A673 (cell line): ENCODE data around the gene DDX31.
"Not testable (repeated sequence)": the region's sequence is repeated elsewhere in the genome, so short reads cannot be mapped to it uniquely, and the experiment has no call there.

Experiments used
- EZH2 ChIP-seq: fragments of 200-600 bp; sonication (generic); IDR thresholded peaks from 2 replicates; pipeline ENCODE4 v1.6.1; 2017; ENCODE audit warnings: borderline replicate concordance, low read depth, mild to moderate bottlenecking, mixed read lengths, antibody characterized with exemption, low read length; ENCODE audit not compliant: poor library complexity, severe bottlenecking
- TF ChIP-seq, protein P1 (sequence below): fragments of 300-800, 200-600 bp; sonication (generic); conservative IDR thresholded peaks from 2 replicates; pipeline ENCODE4 v1.5.1; 2017; ENCODE audit warnings: low read depth, mild to moderate bottlenecking, antibody characterized with exemption, low read length, moderate library complexity, mixed read lengths

DNA sequence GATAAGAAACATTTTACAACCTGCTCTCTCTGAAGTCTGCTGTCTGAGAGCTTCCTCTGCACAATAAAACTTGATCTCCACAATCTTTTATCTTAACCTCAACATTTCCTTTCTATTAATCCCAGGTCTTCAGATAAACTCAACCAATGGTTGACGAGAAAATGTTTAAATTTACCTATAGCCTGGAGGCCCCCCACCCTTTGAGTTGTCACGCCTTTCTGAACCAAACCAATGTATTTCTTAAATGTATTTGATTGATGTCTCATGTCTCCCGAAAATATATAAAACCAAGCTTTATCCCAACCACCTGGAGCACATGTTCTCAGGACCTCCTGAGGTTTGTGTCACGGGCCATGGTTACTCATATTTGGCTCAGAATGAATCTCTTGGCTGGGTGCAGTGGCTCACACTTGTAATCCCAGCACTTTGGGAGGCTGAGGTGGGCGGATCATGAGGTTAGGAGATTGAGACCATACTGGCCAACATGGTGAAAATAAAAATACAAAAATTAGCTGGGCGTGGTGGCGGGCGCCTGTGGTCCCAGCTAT, 48.7 kb upstream of the DDX31 start:
- TF ChIP-seq, protein P1, sequence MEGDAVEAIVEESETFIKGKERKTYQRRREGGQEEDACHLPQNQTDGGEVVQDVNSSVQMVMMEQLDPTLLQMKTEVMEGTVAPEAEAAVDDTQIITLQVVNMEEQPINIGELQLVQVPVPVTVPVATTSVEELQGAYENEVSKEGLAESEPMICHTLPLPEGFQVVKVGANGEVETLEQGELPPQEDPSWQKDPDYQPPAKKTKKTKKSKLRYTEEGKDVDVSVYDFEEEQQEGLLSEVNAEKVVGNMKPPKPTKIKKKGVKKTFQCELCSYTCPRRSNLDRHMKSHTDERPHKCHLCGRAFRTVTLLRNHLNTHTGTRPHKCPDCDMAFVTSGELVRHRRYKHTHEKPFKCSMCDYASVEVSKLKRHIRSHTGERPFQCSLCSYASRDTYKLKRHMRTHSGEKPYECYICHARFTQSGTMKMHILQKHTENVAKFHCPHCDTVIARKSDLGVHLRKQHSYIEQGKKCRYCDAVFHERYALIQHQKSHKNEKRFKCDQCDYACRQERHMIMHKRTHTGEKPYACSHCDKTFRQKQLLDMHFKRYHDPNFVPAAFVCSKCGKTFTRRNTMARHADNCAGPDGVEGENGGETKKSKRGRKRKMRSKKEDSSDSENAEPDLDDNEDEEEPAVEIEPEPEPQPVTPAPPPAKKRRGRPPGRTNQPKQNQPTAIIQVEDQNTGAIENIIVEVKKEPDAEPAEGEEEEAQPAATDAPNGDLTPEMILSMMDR: not testable (repeated sequence)
- TF ChIP-seq EZH2: not testable (repeated sequence)
